Measurements from ENCODE around the gene SEMA7A. TPM values are rescaled to one million over a fixed set of nuclear protein-coding genes. Genes with fewer than 3 reads are reported as not detected.

Gene SEMA7A
- total RNA-seq, 1 experiment from 2014 or later = 38.1 TPM

DNA sequence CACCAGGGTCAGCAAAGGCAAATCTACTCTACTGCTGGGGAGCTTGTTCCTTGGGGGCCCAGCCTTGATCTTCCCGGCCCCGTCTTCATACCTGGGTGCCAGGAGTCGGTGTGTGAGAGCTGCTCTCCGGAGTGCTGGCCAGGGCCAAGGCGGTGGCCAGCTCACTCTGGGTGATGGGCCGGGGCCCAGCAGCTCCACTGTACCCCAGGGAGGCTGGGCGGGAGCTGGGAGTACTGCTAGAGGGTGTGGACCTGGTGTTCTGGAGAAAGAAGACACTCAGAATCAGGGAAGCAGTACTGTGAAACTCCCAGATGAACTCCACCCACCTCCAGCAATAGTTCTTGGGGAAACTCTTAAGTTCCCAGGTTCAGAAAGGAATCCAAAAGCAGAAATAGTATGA is 15.3 kb upstream of the SEMA7A start:
- Mint-ChIP-seq H3K36me3 (ENCODE audit: insufficient read depth, unreplicated experiment) (peaks cover 13% of the 10 kb centered on the region), H3K4me3 (ENCODE audit: unreplicated experiment) (no peak overlapping the region), H3K4me1 (ENCODE audit: low read depth, unreplicated experiment) (peaks cover 31% of the 10 kb centered on the region), H3K9me3 (ENCODE audit: unreplicated experiment) (no peaks in the 10 kb centered on the region), H3K27me3 (ENCODE audit: insufficient read depth, unreplicated experiment) (no peaks in the 10 kb centered on the region), H3K27ac (ENCODE audit: unreplicated experiment) (peak overlapping the region; percentile 25)
- no TSS peak for BruUV-seq (replicated peaks)
- no peaks in the 10 kb centered on the region for H3K9me3 ChIP-seq
- intact Hi-C loops (cut with micrococcal nuclease; ENCODE audit: unreplicated experiment) = no loop called here
- TF ChIP-seq CTCF (IDR thresholded peaks at IDR 0.05; ENCODE audit: insufficient read depth in 1 of 2, low read depth in 1 of 2, low read length in 1 of 2, severe bottlenecking in 1 of 2, unreplicated experiment in 1 of 2) = no peak
- ChIA-PET POLR2A (no interaction called here), CTCF (interaction anchor here (0.8 kb wide), 1 partner anchor 11 kb away, joined by 3 read pairs; no protein-coding TSS in a partner anchor)
- DNase-seq = no peak
- H3K36me3 ChIP-seq (ENCODE audit: control insufficient read depth, insufficient read depth, low read length) = no peaks in the 10 kb centered on the region
- H3K27me3 ChIP-seq (replicated peaks; ENCODE audit: control insufficient read depth, insufficient read depth, low read length) = no peaks in the 10 kb centered on the region
- H3K4me3 ChIP-seq (ENCODE audit: low read depth, low read length) = no peak overlapping the region
- H3K4me1 ChIP-seq = peaks cover 37% of the 10 kb centered on the region

DNA sequence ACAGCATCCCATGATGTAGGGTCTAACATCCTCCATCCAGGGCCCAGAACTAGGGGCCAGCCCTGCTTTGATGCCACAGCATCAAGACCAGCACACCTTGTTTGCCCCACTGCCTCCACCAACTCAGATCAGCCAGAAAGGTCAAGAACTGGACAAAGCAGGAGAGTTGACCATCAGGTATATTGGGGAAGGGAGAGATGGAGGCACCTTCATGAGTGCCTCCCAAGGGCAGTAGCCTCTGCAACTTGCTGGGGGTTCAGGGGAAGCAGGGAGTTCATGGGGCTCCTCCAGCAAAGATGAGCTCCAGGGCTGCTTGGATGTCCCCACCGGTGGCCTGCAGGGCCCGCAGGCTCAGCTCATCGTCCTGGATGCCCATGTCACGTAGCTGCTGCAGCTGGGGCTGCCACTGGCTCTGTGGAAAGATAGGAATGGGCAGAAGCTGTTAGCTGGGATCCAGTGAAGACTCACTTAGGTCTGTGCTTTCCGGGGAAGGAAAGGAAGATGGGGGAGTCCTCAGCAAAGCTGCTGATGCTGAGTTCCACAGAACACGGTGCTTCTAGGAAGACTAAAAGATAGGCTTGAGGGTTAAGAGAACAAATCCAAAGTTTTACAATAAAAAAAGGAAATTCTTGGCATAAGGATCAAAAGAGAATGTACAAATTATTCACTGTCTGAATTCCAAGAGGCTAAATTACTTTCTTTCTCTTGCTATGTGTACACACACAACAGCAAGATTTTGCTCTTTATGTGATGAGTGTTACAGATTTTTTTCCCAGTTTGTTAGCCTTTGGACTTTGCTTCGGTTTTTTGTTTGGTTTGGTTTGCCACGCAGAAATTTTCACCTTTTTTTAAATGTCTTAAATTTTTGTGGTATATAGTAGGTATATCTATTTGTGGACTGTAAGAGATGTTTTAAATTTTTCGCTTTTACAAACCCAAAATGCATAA is 12.3 kb upstream of the SEMA7A start:
- peaks cover 56% of the 10 kb centered on the region for H3K4me1 Mint-ChIP-seq (ENCODE audit: low read depth, unreplicated experiment)

More for the DNA sequence above, 12.3 kb upstream of the SEMA7A start:
- no peaks in the 10 kb centered on the region for H3K27me3 ChIP-seq (replicated peaks; ENCODE audit: control insufficient read depth, insufficient read depth, low read length)
- H3K36me3 Mint-ChIP-seq (ENCODE audit: insufficient read depth, unreplicated experiment) = peaks cover 24% of the 10 kb centered on the region
- ChIA-PET POLR2A (interaction anchor here (0.5 to 1.3 kb wide), 3 partner anchors 13 to 95 kb away, joined by 3 to 7 read pairs (median 4); partner anchors contain the start of genes ARID3B and UBL7), CTCF (interaction anchor here (1.2 kb wide), 1 partner anchor 15 kb away, joined by 6 read pairs; the partner anchor contains the start of gene UBL7)
- H3K36me3 ChIP-seq (ENCODE audit: control insufficient read depth, insufficient read depth, low read length) = no peaks in the 10 kb centered on the region
- peak overlapping the region; percentile 76 for H3K27ac Mint-ChIP-seq (ENCODE audit: unreplicated experiment)
- H3K4me3 ChIP-seq (ENCODE audit: low read depth, low read length) = no peak overlapping the region
- H3K27me3 Mint-ChIP-seq (ENCODE audit: insufficient read depth, unreplicated experiment) = no peaks in the 10 kb centered on the region
- TF ChIP-seq CTCF (IDR thresholded peaks at IDR 0.05; ENCODE audit: insufficient read depth in 1 of 2, low read depth in 1 of 2, low read length in 1 of 2, severe bottlenecking in 1 of 2, unreplicated experiment in 1 of 2) = no peak
- H3K4me3 Mint-ChIP-seq (ENCODE audit: unreplicated experiment) = peak overlapping the region; percentile 32
- no peak for DNase-seq
- BruUV-seq (replicated peaks) = TSS peak; percentile 17
- no peaks in the 10 kb centered on the region for H3K9me3 ChIP-seq
- peaks cover 67% of the 10 kb centered on the region for H3K4me1 ChIP-seq
- H3K9me3 Mint-ChIP-seq (ENCODE audit: unreplicated experiment) = no peaks in the 10 kb centered on the region
- intact Hi-C loops (cut with micrococcal nuclease; ENCODE audit: unreplicated experiment) = no loop called here

Measured in Caco-2 (cell line).